ENCODE data around the gene ARHGAP10. TPM values are rescaled to one million over a fixed set of nuclear protein-coding genes. Genes with fewer than 3 reads are reported as not detected.
"Not testable (repeated sequence)": the region's sequence is repeated elsewhere in the genome, so short reads cannot be mapped to it uniquely, and the experiment has no call there.

The ARHGAP10 gene
- total RNA-seq, 2 donors from 2014 or later, result 30.3 to 69.6 TPM

DNA sequence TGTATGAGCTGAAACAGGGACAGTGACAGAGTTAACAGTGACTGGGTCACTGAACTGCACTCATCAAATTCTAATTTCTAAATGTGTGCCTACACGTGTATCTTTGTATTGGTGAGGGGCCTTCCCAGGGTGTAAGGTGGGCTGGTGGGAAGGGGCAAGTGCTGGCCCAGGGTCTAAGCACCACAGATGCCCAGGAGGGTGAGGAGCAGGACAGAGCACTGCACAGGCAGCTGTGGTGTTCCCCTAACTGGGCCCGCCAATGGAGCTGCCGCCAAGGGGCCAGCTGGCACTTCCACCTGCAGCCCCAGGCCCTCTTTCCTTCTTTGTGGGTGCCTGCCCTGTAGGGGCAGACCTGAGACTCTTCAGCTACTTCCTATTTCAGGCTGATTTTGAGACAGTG lies 349.9 kb downstream of the ARHGAP10 start:
- WGBS, result 98% methylated on average over 3 of the region's 3 CpGs
- Histone ChIP-seq H3K4me3 (no peak overlapping the region), H3K4me1 (replicated peaks) (no peaks in the 10 kb centered on the region), H3K9me3 (no peaks in the 10 kb centered on the region), H3K36me3 (no peaks in the 10 kb centered on the region), H3K27me3 (replicated peaks; ENCODE audit: insufficient read depth) (no peaks in the 10 kb centered on the region), H3K27ac (no peak overlapping the region)
- DNase-seq (ENCODE audit: low spot score), result no peak
- intact Hi-C loops (cut with DNase I), result no loop called here
- TF ChIP-seq POLR2AphosphoS5 (IDR thresholded peaks at IDR 0.05), result no peak
- TF ChIP-seq, protein P1, sequence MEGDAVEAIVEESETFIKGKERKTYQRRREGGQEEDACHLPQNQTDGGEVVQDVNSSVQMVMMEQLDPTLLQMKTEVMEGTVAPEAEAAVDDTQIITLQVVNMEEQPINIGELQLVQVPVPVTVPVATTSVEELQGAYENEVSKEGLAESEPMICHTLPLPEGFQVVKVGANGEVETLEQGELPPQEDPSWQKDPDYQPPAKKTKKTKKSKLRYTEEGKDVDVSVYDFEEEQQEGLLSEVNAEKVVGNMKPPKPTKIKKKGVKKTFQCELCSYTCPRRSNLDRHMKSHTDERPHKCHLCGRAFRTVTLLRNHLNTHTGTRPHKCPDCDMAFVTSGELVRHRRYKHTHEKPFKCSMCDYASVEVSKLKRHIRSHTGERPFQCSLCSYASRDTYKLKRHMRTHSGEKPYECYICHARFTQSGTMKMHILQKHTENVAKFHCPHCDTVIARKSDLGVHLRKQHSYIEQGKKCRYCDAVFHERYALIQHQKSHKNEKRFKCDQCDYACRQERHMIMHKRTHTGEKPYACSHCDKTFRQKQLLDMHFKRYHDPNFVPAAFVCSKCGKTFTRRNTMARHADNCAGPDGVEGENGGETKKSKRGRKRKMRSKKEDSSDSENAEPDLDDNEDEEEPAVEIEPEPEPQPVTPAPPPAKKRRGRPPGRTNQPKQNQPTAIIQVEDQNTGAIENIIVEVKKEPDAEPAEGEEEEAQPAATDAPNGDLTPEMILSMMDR (IDR thresholded peaks at IDR 0.05), result no peak
- TF ChIP-seq POLR2A (IDR thresholded peaks at IDR 0.05), result no peak

GRCh38 chr4:148083073-148083472 lies 351.2 kb downstream of the ARHGAP10 start:
- intact Hi-C loops (cut with DNase I); H3K4me1 ChIP-seq (replicated peaks); H3K9me3 ChIP-seq; H3K4me3 ChIP-seq; H3K27me3 ChIP-seq (replicated peaks; ENCODE audit: insufficient read depth); H3K36me3 ChIP-seq; DNase-seq (ENCODE audit: low spot score); H3K27ac ChIP-seq: not testable (repeated sequence)
- WGBS, result 98% methylated on average over 4 of the region's 4 CpGs

DNA sequence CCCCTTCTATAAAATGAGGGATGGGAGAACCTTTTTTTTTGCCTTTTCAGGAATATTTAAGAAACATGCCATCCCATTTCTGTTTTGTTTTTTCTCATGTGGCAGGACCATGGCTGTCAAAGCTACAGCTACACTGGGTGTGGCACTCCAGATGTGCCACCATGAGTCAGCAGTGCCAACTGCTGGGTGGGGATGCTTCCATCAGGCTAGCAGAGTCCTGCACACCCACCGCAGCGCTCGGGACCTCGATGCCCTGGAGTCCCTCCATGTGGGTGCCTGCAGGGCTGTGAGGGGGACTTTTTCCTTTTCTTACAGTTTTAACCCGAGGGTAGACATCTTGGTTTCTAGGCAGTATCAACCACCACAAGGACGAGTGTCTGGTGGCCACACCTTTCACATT lies 357.7 kb downstream of the ARHGAP10 start:
- intact Hi-C loops (cut with DNase I), result no loop called here
- no peaks in the 10 kb centered on the region for H3K4me1 ChIP-seq (replicated peaks)
- H3K27me3 ChIP-seq (replicated peaks; ENCODE audit: insufficient read depth), result no peaks in the 10 kb centered on the region
- H3K9me3 ChIP-seq, result no peaks in the 10 kb centered on the region
- no peak for DNase-seq (ENCODE audit: low spot score)
- no peak overlapping the region for H3K4me3 ChIP-seq
- 98% methylated on average over 6 of the region's 6 CpGs for WGBS
- TF ChIP-seq, protein P1 (IDR thresholded peaks at IDR 0.05), result no peak
- no peak for TF ChIP-seq POLR2AphosphoS5 (IDR thresholded peaks at IDR 0.05)
- TF ChIP-seq POLR2A (IDR thresholded peaks at IDR 0.05), result no peak
- H3K27ac ChIP-seq, result no peak overlapping the region
- no peaks in the 10 kb centered on the region for H3K36me3 ChIP-seq

GRCh38 chr4:148090029-148090428 lies 358.1 kb downstream of the ARHGAP10 start:
- WGBS, result 91% methylated on average over 6 of the region's 6 CpGs
- Histone ChIP-seq H3K4me1 (replicated peaks) (no peaks in the 10 kb centered on the region), H3K9me3 (no peaks in the 10 kb centered on the region), H3K36me3 (no peaks in the 10 kb centered on the region), H3K4me3 (no peak overlapping the region), H3K27me3 (replicated peaks; ENCODE audit: insufficient read depth) (no peaks in the 10 kb centered on the region), H3K27ac (no peak overlapping the region)
- no peak for DNase-seq (ENCODE audit: low spot score)
- intact Hi-C loops (cut with DNase I), result no loop called here
- no peak for TF ChIP-seq POLR2A (IDR thresholded peaks at IDR 0.05)
- no peak for TF ChIP-seq POLR2AphosphoS5 (IDR thresholded peaks at IDR 0.05)
- TF ChIP-seq, protein P1 (IDR thresholded peaks at IDR 0.05), result no peak

DNA sequence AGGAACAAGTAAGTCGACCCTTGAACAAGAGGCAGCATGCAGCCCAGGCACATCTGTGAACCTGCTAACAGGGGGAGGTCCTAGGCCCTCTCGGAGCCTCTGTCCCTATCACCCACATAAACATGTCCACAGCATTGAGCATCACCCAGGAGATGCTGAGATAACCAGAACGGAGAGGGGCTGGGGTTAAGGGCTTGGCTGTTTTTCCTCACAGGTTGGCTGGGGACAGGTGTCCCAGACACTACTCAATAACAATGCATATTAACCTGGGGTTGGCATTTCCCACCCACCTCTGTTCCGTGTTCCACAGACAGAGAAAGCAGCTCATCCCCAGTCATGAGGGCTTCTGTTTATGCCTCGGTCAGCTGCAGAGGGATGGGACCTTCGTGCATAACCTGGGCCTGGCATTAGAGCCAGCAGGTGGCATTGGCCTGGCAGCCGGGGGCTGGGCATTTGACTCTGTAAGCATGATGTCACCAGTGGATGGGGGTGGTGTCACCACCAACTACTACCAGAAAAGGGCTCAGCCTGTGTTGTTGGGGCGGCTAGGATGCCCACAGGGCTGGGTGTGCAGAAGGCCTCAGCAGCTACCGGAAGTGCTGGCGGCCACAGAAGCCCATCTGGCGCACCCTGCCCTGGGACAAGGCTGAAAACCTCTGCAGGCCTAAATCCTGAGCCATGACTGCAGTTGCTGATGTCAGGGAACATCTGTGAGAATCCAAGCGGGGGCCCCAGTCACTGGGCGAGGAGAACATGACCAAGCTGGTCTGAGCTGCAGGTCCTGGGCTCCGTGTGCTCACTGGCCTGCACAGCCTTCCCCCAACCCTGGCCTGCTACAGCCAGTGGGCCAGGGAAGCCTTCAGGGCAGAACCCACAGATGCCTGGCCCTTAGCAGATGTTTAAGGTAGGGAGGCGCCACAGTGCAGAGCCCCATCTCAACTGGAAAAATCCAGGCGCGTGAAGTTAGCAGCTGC lies 358.9 kb downstream of the ARHGAP10 start:
- Histone ChIP-seq H3K4me1 (replicated peaks) (no peaks in the 10 kb centered on the region), H3K27me3 (replicated peaks; ENCODE audit: insufficient read depth) (no peaks in the 10 kb centered on the region), H3K27ac (no peak overlapping the region), H3K4me3 (no peak overlapping the region), H3K9me3 (no peaks in the 10 kb centered on the region), H3K36me3 (no peaks in the 10 kb centered on the region)
- WGBS, result 91% methylated on average over 16 of the region's 17 CpGs
- DNase-seq (ENCODE audit: low spot score), result no peak
- intact Hi-C loops (cut with DNase I), result no loop called here
- TF ChIP-seq POLR2A (IDR thresholded peaks at IDR 0.05), result no peak
- TF ChIP-seq, protein P1 (IDR thresholded peaks at IDR 0.05), result no peak
- no peak for TF ChIP-seq POLR2AphosphoS5 (IDR thresholded peaks at IDR 0.05)

Data from prostate gland (tissue), 2 donors.